Epithelial cell of esophagus (primary cell): ENCODE results near the gene TRIM37.

ENCODE experiments used
- DNase-seq: peaks from one replicate; pipeline ENCODE4 v3.0.0; 2010; ENCODE audit warnings: low read depth
- H3K4me3 ChIP-seq: 2 replicates; pipeline ENCODE4 v1.5.1; 2011; ENCODE audit warnings: mild to moderate bottlenecking, low read length, control low read depth
- TF ChIP-seq, protein P1 (sequence below): IDR thresholded peaks from 2 replicates; pipeline ENCODE4 v1.5.1; 2011; ENCODE audit warnings: low read depth, mild to moderate bottlenecking, low read length, control low read depth, inconsistent platforms; ENCODE audit not compliant: insufficient read depth; ENCODE audit errors: missing control alignments

Gene TRIM37

DNA sequence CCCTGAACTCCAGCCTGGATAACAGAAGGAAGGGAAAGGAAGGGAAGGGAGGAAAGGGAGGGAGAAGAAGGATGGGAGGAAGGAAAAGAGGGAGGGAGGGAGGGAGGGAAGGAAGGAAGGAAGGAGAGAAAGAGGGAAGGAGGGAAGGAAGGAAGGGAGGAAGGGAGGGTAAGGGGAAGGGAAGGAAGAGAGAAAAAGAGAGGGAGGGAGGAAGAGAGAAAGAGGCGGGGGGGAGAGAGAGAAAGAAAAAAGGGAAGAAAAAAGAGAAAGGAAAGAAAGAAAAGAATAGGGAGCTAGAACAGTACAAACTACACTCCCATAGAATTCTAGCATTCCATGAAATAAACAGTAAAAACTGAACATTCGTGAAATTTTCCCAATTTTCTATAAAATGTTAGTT is 23.1 kb upstream of the TRIM37 start:
- TF ChIP-seq, protein P1, sequence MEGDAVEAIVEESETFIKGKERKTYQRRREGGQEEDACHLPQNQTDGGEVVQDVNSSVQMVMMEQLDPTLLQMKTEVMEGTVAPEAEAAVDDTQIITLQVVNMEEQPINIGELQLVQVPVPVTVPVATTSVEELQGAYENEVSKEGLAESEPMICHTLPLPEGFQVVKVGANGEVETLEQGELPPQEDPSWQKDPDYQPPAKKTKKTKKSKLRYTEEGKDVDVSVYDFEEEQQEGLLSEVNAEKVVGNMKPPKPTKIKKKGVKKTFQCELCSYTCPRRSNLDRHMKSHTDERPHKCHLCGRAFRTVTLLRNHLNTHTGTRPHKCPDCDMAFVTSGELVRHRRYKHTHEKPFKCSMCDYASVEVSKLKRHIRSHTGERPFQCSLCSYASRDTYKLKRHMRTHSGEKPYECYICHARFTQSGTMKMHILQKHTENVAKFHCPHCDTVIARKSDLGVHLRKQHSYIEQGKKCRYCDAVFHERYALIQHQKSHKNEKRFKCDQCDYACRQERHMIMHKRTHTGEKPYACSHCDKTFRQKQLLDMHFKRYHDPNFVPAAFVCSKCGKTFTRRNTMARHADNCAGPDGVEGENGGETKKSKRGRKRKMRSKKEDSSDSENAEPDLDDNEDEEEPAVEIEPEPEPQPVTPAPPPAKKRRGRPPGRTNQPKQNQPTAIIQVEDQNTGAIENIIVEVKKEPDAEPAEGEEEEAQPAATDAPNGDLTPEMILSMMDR, result no peak
- H3K4me3 ChIP-seq, result no peak overlapping the region
- DNase-seq, result no peak

DNA sequence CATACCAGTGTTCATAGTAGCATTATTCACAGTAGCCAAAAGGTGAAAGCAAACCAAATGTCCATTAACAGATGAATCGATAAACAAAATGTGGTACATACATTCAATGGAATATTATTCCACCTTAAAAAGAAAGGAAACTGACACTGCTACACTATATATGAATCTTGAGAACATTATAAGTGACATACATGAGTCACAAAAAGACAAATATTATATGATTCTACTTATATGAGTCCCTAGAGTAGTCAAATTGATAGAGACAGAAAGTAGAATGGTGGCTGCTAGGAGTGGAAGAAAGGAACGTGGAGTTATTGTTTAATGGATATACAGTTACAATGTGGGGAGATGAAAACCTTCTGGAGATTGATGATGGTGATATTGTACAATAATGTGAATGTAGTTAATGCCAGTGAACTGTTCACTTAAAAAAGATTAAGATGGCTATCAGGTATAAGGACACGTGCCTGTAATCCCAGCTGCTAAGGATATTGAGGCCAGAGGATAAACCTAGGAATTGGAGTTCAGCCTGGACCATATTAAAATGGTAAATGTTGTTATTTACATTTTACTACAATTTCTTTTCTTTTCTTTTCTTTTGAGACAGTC is 20.2 kb upstream of the TRIM37 start:
- DNase-seq, result no peak
- TF ChIP-seq, protein P1, result no peak
- H3K4me3 ChIP-seq, result no peak overlapping the region

DNA sequence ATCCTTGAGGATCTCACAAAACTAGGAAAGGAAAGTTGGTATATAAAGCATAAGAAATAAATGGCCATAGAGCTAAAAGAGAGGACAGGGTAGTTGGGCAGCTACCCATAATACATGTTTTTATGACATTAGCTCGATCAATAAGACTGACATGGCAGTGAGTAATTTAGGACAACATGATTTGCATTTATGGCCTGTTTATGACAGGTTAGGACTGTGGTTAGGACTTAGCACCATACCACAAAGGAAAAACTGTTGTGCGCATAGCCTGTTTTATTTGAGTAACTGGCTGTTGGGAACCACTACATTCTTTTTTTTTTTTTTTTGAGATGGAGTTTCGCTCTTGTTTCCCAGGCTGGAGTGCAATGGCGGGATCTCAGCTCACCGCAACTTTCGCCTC is 18.0 kb upstream of the TRIM37 start:
- DNase-seq, result no peak
- TF ChIP-seq, protein P1, result no peak
- H3K4me3 ChIP-seq, result no peak overlapping the region

DNA sequence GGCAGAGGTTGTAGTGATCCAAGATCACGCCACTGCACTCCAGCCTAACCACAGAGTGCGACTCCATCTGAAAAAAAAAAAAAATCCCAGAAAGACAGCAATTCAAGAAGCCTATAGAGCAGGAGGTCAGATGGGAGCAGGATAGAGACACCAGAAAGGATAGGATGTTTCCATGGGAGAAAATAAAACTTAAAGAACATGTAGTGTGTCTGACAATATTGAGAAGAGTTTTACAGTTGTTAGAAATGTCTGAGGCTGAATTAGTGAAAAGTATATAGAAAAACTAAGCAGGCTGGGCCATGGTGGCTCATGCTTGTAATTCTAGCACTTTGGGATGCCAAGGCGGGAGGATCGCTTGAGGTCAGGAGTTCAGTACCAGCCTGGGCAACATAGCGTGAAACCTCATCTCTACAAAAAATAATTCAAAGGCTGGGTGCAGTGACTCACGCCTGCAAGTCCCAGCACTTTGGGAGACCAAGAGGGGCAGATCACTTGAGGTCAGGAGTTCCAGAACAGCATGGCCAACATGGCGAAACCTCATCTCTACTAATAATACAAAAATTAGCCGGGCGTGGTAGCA is 15.3 kb upstream of the TRIM37 start:
- TF ChIP-seq, protein P1, result no peak
- DNase-seq, result peak; percentile 59
- no peak overlapping the region for H3K4me3 ChIP-seq

DNA sequence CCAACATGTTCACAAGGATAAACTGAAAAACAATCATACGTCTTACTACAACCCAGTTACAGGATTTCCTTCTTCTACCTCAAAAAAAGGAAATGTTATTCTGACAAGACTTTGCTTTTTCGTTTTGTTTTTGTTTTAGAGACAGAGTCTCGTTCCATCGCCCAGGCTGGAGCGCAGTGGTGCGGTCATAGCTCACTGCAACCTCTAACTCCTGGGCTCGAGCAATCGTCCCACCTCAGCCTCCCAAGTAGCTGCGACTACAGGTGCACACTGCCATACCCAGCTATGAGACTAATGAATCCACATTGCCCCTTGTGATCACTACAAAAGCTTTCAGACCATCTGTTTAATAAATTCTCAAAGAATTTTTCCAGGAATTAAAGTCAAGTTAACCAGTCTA is 8.8 kb upstream of the TRIM37 start:
- no peak overlapping the region for H3K4me3 ChIP-seq
- TF ChIP-seq, protein P1, result no peak
- no peak for DNase-seq

DNA sequence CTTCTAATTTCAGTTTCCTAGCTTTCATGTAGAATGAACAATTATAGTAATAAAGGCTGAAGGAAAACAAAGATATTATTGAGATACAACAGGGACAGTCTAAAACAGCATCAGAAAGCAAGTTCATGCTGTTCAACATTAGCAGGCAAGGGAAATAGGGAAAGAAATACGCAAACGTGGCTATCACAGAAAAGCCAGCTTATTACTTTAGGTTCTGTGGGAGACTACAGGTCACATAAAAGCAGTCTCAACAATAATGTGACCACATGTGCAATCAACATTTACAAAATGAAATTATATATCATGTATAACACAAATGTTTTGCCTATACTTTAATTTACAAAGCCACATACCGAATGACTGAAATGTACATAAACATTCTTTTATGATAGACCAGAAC is 4.9 kb upstream of the TRIM37 start:
- H3K4me3 ChIP-seq, result no peak overlapping the region
- DNase-seq, result no peak
- TF ChIP-seq, protein P1, result no peak

DNA sequence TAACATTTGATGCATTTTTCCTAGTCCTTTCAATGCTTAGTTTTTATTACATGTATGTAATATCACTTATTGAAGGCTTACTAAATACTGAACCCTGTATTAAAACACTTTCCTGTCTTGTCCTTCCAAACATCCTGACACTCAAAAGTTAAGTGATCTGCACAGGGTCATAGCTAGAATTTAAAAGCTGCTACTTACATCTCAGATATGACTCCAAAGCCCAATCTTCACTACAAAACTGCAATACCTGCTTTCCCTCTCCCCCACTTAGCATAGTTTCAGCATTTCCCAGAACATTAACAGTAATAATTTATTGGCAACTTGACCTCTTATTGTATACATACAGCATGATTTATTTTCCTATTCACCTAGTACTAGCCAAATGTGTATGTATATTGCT is 4.3 kb upstream of the TRIM37 start:
- DNase-seq, result no peak
- H3K4me3 ChIP-seq, result no peak overlapping the region
- TF ChIP-seq, protein P1, result no peak
